Sigmoid colon (tissue), 7 donors: ENCODE results near the gene ID1. TPM values are rescaled to one million over a fixed set of nuclear protein-coding genes. Genes with fewer than 3 reads are reported as not detected.
"Not testable (repeated sequence)": the region's sequence is repeated elsewhere in the genome, so short reads cannot be mapped to it uniquely, and the experiment has no call there.

Experiments
- DNase-seq: peaks from one replicate; pipeline ENCODE4 v3.0.0-alpha.2; 2019
- H3K27ac ChIP-seq, 4 donors: fragments of 200-600 bp; sonication (generic); one replicate each; pipeline ENCODE4 v1.5.1; 2016 to 2019; ENCODE audit warnings: mild to moderate bottlenecking in 1 of 4
- H3K27me3 ChIP-seq, 3 donors: fragments of 200-600 bp; sonication (generic); one replicate each; pipeline ENCODE4 v1.5.1; 2019; ENCODE audit warnings: mild to moderate bottlenecking in 1 of 3
- H3K36me3 ChIP-seq, 4 donors: fragments of 200-600 bp; sonication (generic); one replicate each; pipeline ENCODE4 v1.5.1; 2016 to 2019
- H3K4me1 ChIP-seq, 4 donors: fragments of 200-600 bp; sonication (generic); one replicate each; pipeline ENCODE4 v1.5.1; 2017 to 2019
- H3K4me3 ChIP-seq, 4 donors: fragments of 200-600 bp; sonication (generic); one replicate each; pipeline ENCODE4 v1.5.1; 2017 to 2019; ENCODE audit warnings: mild to moderate bottlenecking in 2 of 4, moderate library complexity in 1 of 4
- H3K9me3 ChIP-seq, 4 donors: fragments of 200-600 bp in 3 of 4; sonication (generic) in 3 of 4; one replicate each; pipeline versions ENCODE4 v1.5.1 to v1.6.1; 2013 to 2019
- EP300 ChIP-seq, 4 donors: sonication (generic); formaldehyde crosslinking; IDR thresholded peaks; one replicate each; pipeline ENCODE4 v1.6.1; 2017; ENCODE audit warnings: antibody characterized with exemption in 4 of 4
- POLR2A ChIP-seq, 2 donors: fragments of 450-650 bp; IDR thresholded peaks; one replicate each; pipeline ENCODE4 v1.6.1; 2016; ENCODE audit warnings: antibody characterized with exemption in 2 of 2, mild to moderate bottlenecking in 2 of 2, moderate library complexity in 2 of 2
- POLR2AphosphoS5 ChIP-seq, 4 donors: sonication (generic); formaldehyde crosslinking; IDR thresholded peaks; one replicate each; pipeline ENCODE4 v1.6.1; 2017; ENCODE audit warnings: antibody characterized with exemption in 4 of 4
- WGBS, 2 donors: extraction: QIAGEN DNeasy Blood & Tissue Kit; methylation state at CpG; one replicate each; pipeline ENCODE4 v1.1.7; 2013; 5-methylcytosine and 5-hydroxymethylcytosine counted together
- intact Hi-C: fragments of 100-400 bp; cut with DNase I; formaldehyde crosslinking; loops from one replicate; pipeline ENCODE4 v1.15.1; 2023
- polyA plus RNA-seq, 3 donors: library from polyadenylated mRNA; stranded (reverse); fragments of 200-250 nt; gene quantifications; one replicate each; pipeline ENCODE4 v1.2.3, GENCODE V29; 2013
- total RNA-seq, 4 donors: library from RNA; depleted of rRNA; stranded (reverse); fragments of >200 nt; gene quantifications; one replicate each; pipeline ENCODE4 v1.1.0, GENCODE V29; 2016
- TF ChIP-seq, protein P1 (sequence below), 4 experiments: fragments of 450-650 bp in 3 of 4; fragments of 200-600 bp in 1 of 4; IDR thresholded peaks; one replicate each; pipeline ENCODE4 v1.5.1; 2016 to 2019; ENCODE audit warnings: antibody characterized with exemption in 4 of 4, mild to moderate bottlenecking in 3 of 4, moderate library complexity in 2 of 4
- donor health status: healthy with polysubstance abuse.
- donor health status: Bipolar disorder and iron deficiency.
- donor health status: healthy.

Gene ID1
- total and polyA plus RNA-seq, 7 donors = 111 to 368 (median 230) TPM

DNA sequence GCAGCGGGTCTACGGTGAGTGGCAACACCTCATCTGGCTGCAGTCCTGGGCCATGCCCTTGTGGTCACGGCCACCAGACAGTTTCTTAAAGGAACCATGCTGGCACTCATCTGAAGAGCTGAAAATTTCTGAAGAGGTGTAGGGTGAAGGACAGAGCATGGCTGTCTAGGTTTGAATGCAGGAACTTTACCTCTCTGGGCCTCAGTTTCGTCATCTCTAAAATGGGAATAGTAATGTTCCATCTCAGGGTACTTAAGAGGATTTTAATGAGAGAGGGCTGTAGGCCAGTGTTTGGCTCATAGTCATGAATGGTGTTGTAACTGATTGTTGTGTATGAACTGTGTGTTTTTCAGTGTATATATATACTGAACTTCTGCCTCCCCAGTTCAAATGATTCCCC lies 38.4 kb downstream of the ID1 start:
- peaks cover 0 to 13% (median 3%) of the 10 kb centered on the region in 3 donors for H3K27me3 ChIP-seq
- intact Hi-C loops = no loop called here
- DNase-seq = no peak
- H3K36me3 ChIP-seq = no peaks in the 10 kb centered on the region
- TF ChIP-seq POLR2AphosphoS5 (IDR thresholded peaks at IDR 0.05) (no peak), EP300 (IDR thresholded peaks at IDR 0.05) (no peak), POLR2A (IDR thresholded peaks at IDR 0.05) (no peak)
- TF ChIP-seq, protein P1, sequence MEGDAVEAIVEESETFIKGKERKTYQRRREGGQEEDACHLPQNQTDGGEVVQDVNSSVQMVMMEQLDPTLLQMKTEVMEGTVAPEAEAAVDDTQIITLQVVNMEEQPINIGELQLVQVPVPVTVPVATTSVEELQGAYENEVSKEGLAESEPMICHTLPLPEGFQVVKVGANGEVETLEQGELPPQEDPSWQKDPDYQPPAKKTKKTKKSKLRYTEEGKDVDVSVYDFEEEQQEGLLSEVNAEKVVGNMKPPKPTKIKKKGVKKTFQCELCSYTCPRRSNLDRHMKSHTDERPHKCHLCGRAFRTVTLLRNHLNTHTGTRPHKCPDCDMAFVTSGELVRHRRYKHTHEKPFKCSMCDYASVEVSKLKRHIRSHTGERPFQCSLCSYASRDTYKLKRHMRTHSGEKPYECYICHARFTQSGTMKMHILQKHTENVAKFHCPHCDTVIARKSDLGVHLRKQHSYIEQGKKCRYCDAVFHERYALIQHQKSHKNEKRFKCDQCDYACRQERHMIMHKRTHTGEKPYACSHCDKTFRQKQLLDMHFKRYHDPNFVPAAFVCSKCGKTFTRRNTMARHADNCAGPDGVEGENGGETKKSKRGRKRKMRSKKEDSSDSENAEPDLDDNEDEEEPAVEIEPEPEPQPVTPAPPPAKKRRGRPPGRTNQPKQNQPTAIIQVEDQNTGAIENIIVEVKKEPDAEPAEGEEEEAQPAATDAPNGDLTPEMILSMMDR (IDR thresholded peaks at IDR 0.05) = no peak
- no peaks in the 10 kb centered on the region for H3K9me3 ChIP-seq
- WGBS, 2 donors = 87 to 91% methylated on average over 4 of the region's 4 CpGs
- H3K4me3 ChIP-seq = no peak overlapping the region
- H3K27ac ChIP-seq = no peak overlapping the region
- no peaks in the 10 kb centered on the region for H3K4me1 ChIP-seq

- whole genome bisulfite sequencing, 2 donors = 67 to 80% methylated on average over 8 of the region's 8 CpGs
- intact Hi-C loops = no loop called here
- Histone ChIP-seq H3K9me3 (no peaks in the 10 kb centered on the region), H3K36me3 (no peaks in the 10 kb centered on the region), H3K27ac (no peak overlapping the region), H3K4me3 (no peak overlapping the region), H3K4me1 (no peaks in the 10 kb centered on the region), H3K27me3 (peaks cover 0 to under 1% (median 0%) of the 10 kb centered on the region in 3 donors)
- DNase-seq = no peak
- TF ChIP-seq POLR2AphosphoS5 (IDR thresholded peaks at IDR 0.05) (no peak), EP300 (IDR thresholded peaks at IDR 0.05) (no peak), POLR2A (IDR thresholded peaks at IDR 0.05) (no peak)
- TF ChIP-seq, protein P1 (IDR thresholded peaks at IDR 0.05) = no peak
Observed at GRCh38 chr20:31644701-31645100, 39.6 kb downstream of the ID1 start.

GRCh38 chr20:31648104-31648503 lies 43.0 kb downstream of the ID1 start:
- DNase-seq, intact Hi-C loops, H3K9me3 ChIP-seq, H3K27ac ChIP-seq, H3K4me3 ChIP-seq, H3K27me3 ChIP-seq, H3K36me3 ChIP-seq: not testable (repeated sequence)
- H3K4me1 ChIP-seq = peaks cover 0 to 12% (median 9%) of the 10 kb centered on the region in 4 donors
- 54 to 78% methylated on average over 3 of the region's 3 CpGs for WGBS, 2 donors

GRCh38 chr20:31652917-31653396 lies 47.9 kb downstream of the ID1 start:
- Histone ChIP-seq H3K36me3 (no peaks in the 10 kb centered on the region), H3K27me3 (no peaks in the 10 kb centered on the region), H3K9me3 (no peaks in the 10 kb centered on the region), H3K4me1 (peaks cover 0 to 21% (median 15%) of the 10 kb centered on the region in 4 donors), H3K27ac (peak overlapping the region in 3 of 4 donors; percentile 48 to 69 (median 48)), H3K4me3 (no peak overlapping the region)
- 9 to 42% methylated on average over 5 of the region's 5 CpGs for WGBS, 2 donors
- TF ChIP-seq EP300 (IDR thresholded peaks at IDR 0.05) (no peak), POLR2AphosphoS5 (IDR thresholded peaks at IDR 0.05) (peak in 1 of 4 donors; percentile 23)
- DNase-seq = no peak
- intact Hi-C loops = no loop called here

DNA sequence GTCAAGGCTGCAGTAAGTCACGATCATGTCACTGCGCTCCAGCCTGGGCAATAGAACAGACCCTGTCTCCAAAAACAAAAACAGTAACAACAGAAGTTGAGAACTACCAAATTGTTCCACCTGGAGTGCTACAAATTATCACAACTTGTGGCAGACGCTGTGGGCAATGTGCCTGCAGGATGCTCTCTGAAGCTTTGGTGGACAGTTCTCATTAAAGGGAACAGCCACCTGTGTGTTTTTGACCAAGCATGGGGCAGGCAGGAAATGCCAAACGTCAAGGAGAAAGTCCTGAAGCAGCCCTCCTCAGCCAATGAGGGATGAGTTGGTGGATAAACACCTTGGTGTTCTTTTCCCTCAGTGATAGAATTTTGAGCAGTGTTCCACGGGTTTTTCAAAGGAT lies 48.5 kb downstream of the ID1 start:
- WGBS, 2 donors = 45 to 54% methylated on average over 5 of the region's 5 CpGs
- peaks cover 0 to 21% (median 15%) of the 10 kb centered on the region in 4 donors for H3K4me1 ChIP-seq
- DNase-seq = no peak
- intact Hi-C loops = no loop called here
- no peaks in the 10 kb centered on the region for H3K27me3 ChIP-seq
- H3K36me3 ChIP-seq = no peaks in the 10 kb centered on the region
- peak overlapping the region in 3 of 4 donors; percentile 48 to 69 (median 48) for H3K27ac ChIP-seq
- TF ChIP-seq EP300 (IDR thresholded peaks at IDR 0.05) (no peak), POLR2AphosphoS5 (IDR thresholded peaks at IDR 0.05) (no peak), POLR2A (IDR thresholded peaks at IDR 0.05) (no peak)
- TF ChIP-seq, protein P1 (IDR thresholded peaks at IDR 0.05) = no peak
- no peak overlapping the region for H3K4me3 ChIP-seq
- H3K9me3 ChIP-seq = no peaks in the 10 kb centered on the region

DNA sequence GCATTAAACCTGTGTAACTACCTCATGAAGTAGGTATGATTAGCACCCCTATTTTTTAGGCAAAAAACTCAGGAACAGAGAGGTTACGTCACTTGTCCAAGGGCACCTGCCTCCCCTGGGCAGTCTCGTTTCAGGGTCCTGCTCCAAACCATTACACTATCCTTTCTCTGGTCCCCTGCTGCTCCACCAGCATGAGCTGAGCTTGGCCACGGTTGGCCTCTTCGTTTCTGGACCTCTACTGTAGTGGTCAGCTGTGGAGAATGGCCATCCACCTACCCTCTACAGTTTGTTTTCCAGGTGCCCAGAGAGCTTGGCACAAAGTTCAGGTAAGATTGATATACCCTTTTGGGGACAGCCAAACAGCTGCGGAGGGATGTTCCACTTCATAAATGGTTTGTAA lies 49.4 kb downstream of the ID1 start:
- 77 to 86% methylated on average over 5 of the region's 5 CpGs for WGBS, 2 donors
- no peak for DNase-seq
- no peaks in the 10 kb centered on the region for H3K27me3 ChIP-seq
- H3K4me1 ChIP-seq = peaks cover 0 to 21% (median 15%) of the 10 kb centered on the region in 4 donors
- TF ChIP-seq, protein P1 (IDR thresholded peaks at IDR 0.05) = no peak
- no peaks in the 10 kb centered on the region for H3K36me3 ChIP-seq
- intact Hi-C loops = no loop called here
- no peaks in the 10 kb centered on the region for H3K9me3 ChIP-seq
- no peak overlapping the region for H3K4me3 ChIP-seq
- H3K27ac ChIP-seq = no peak overlapping the region
